GM18508 (cell line): Measurements from ENCODE around the gene BRD2.

Source experiments
- ATAC-seq: cut with Tn5 transposase; IDR thresholded peaks from one replicate; pipeline ENCODE4 v1.9.1; 2021; ENCODE audit warnings: moderate number of reproducible peaks; ENCODE audit not compliant: insufficient read depth, unreplicated experiment

BRD2 gene

GRCh38 chr6:32984622-32985389, 16.4 kb downstream of the BRD2 start:
- no peak for ATAC-seq

- no peak for ATAC-seq
Measured at GRCh38 chr6:32989368-32989767, 21.0 kb downstream of the BRD2 start.

GRCh38 chr6:32991972-32992371, 23.6 kb downstream of the BRD2 start:
- ATAC-seq, result no peak

- ATAC-seq, result no peak
Measured at GRCh38 chr6:32993363-32993973, 25.1 kb downstream of the BRD2 start.

DNA sequence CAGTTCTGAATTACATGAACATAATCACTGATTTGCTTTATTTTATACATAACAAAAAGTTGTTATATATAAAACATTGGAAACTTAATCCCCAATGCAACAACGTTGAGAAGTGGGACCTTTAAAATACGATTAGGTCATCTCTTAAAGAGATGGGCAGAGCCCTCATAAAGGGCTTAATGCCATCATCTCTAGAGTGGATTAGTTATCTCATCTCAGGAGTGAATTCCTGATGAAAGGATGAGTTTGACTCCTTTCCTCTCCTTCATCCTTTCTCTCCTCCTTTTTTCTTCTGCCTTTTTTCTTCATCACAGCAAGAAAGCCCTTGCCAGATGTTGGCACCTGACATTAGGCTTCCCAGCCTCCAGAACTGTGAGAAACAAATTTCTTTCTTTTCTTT, 27.1 kb downstream of the BRD2 start:
- ATAC-seq, result no peak

DNA sequence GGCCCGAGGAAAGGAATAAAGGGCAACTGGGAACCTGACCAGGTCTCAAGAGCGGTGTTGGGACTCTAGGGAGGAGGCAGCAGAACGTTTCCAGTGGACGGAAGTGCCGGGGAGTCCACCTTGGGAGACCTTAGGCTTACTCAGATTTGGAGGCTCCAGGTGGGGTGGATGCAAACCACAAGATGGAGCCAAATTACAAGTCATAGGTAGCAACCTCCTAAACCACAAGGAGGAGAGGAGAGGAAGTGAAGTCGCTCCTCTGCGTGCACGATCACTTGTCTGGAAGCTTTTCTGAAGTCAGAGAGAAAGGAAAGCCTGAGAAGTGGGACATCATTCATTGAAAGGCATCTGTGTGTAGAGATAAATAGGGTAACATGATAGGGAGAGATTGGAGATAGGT, 31.7 kb downstream of the BRD2 start:
- no peak for ATAC-seq

- no peak for ATAC-seq
Measured at GRCh38 chr6:33001685-33002084, 33.3 kb downstream of the BRD2 start.

DNA sequence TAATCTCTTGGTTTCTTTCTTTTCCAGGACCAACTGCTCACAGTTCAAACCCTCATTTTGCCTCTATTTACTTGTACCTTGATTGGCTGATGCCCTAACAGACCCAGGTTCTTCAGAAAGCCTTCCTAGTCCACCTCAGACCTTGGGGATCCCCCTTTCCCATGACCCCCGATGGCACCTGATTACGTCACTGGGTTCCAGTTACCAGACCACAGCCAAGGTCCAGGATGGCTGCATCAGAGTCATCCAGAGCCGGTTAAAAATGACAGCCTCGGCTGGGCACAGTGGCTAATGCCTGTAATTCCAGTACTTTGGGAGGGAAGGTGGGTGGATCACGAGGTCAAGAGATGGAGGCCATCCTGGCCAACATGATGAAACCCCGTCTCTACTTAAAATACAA, 36.5 kb downstream of the BRD2 start:
- no peak for ATAC-seq

- no peak for ATAC-seq
Measured at GRCh38 chr6:33007831-33008400, 39.5 kb downstream of the BRD2 start.

- ATAC-seq, result peak; percentile 74
Measured at GRCh38 chr6:33008944-33009861, 40.8 kb downstream of the BRD2 start, which contains the start of gene HLA-DOA. HLA-DOA (minus strand) TSS chr6:33009591.

GRCh38 chr6:33010356-33010755, 42.0 kb downstream of the BRD2 start:
- no peak for ATAC-seq

GRCh38 chr6:33013608-33014007, 45.2 kb downstream of the BRD2 start:
- no peak for ATAC-seq

DNA sequence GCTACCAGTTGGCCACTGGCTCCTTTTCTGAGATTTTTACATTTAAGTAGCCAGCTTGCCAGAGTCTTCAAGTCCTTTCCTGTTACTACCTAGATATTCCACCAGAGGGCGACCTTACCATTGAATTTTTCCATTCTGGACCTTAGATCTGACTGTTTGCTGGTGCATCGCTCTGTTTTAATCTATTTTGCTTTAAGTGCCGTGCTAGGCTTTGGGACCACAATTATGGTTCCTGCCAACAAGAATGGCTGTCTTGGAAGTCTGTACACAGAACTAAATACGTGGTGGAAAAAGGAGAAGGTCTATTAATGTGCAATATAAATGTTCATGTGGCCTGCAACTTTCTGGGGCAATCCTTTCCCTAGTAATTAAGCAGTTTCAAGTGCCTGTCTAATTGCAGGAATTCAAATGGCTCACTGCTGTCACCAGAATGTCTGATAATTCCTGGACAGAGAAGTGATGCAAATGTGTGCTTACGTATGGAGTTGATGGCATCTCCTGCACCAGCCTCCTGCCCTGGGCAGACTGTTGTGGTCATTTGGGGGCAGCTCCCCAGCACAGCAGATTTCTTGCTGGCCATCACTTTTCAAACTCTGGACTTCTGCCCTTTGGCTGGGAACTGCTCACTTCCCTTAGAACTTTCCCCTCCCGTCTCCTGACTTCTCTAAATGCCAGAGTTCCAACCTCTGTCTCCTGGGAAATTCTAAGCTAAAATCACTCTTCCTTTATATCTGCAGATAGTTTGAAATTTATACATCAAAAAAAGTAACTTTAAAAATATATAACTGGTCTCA, 46.6 kb downstream of the BRD2 start:
- ATAC-seq, result no peak

- ATAC-seq, result no peak
Measured at GRCh38 chr6:33015798-33016197, 47.4 kb downstream of the BRD2 start.

DNA sequence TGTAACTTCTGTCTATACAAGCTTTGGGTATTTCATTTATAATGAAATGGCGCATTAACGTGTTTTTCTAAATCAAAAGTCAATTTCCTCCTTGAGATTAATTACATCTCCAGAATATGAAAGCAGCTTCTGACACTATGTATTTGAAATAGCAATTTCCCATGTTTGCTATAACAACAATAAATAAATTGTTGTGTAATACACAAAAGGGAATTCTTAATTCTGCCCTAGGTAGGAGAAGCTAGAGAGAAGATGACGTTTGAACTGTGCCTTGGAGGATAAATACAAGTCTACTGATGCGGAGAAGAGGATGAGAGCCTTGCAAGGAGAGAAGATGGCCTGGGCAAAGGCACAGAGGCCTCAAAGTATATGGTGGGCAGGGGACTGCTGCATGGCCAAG, 48.6 kb downstream of the BRD2 start:
- ATAC-seq, result no peak

GRCh38 chr6:33017694-33018353, 49.4 kb downstream of the BRD2 start:
- no peak for ATAC-seq

GRCh38 chr6:33018418-33018817, 50.0 kb downstream of the BRD2 start:
- ATAC-seq, result no peak

- peak; percentile 42 for ATAC-seq
Measured at GRCh38 chr6:33018904-33019303, 50.5 kb downstream of the BRD2 start.

- ATAC-seq, result no peak
Measured at GRCh38 chr6:33019372-33019771, 51.0 kb downstream of the BRD2 start.
